HG02610 (cell line): ENCODE data around the gene KLC1.

ENCODE experiments used
- ATAC-seq: cut with Tn5 transposase; IDR thresholded peaks from one replicate; pipeline ENCODE4 v1.9.1; 2021; ENCODE audit warnings: mild to moderate bottlenecking, moderate library complexity; ENCODE audit not compliant: unreplicated experiment

KLC1 gene

DNA sequence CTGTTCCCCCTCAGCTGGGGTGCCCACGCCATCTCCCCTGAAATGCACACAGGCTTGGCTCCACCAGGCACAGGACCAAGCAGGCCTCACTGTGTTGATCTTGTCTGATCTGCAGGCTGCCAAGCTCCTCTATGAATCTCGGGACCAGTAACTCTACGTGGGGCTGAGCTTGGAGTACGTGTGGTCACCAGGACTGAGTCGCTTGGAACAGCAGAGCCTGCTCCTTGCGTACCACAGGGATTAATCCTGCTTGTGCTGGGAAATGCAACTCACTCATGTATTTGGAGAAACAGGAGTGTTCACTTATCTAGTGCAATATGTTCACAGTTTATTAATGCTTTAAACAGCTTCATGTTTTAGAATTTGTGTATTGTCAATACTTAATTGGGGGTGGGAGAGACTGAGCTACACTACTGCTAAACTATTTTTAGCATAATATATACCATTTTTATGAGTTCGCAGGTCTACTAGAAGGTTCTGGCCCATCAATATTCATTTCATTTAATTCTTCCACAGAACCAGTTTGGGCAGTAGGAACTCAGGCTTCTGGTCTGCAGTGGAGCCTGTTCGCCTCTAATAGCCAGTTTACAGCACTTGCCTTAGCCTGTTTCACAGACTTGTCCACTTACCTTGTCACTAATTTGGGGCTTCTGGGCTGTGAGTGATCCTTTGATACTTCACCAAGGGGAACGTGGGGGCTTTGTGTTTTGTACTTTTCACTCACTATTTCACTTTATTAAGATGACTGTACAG lies 104.0 kb downstream of the KLC1 start:
- no peak for ATAC-seq

- no peak for ATAC-seq
Measured at GRCh38 chr14:103733651-103734050, 104.6 kb downstream of the KLC1 start.

GRCh38 chr14:103734081-103734888 lies 105.3 kb downstream of the KLC1 start:
- no peak for ATAC-seq

GRCh38 chr14:103735022-103735421 lies 106.0 kb downstream of the KLC1 start:
- ATAC-seq, result no peak

- no peak for ATAC-seq
Measured at GRCh38 chr14:103735439-103735814, 106.4 kb downstream of the KLC1 start.

DNA sequence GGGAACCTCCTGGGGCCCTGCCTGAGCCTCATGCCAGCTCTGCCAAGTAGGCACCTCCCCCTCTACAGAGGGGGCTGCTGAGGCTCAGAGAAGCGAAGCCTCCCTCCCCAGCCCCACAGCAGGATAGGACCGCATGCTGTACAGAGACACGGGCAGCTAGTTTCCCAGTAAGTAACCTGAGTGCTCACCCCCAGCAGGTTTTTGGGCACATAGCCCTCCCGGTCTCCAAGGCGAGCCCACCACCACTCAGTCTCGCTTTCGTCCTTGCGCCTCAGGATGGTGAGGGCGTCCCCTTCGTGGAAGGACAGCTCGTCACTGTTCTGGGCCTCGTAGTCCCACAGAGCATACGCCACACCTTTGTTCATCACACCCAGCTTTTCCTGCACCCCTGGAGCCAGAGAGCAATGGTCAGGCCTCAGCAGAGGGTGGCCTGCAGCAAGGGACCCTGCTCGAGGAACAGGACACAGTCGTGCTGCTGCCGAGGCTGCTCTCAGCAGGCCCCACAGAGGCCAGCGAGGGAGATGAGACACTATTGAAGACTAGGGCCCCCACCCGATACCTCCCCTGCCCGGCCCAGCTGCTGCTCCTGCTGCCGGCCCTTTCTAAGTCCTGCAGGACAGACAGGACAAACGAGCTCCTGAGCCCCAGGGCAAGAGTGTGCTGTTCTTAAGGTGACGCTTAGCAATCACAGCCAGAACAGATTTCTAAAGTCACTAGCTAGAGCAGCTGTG lies 107.0 kb downstream of the KLC1 start:
- ATAC-seq, result no peak

- ATAC-seq, result no peak
Measured at GRCh38 chr14:103736546-103737431, 107.8 kb downstream of the KLC1 start.

DNA sequence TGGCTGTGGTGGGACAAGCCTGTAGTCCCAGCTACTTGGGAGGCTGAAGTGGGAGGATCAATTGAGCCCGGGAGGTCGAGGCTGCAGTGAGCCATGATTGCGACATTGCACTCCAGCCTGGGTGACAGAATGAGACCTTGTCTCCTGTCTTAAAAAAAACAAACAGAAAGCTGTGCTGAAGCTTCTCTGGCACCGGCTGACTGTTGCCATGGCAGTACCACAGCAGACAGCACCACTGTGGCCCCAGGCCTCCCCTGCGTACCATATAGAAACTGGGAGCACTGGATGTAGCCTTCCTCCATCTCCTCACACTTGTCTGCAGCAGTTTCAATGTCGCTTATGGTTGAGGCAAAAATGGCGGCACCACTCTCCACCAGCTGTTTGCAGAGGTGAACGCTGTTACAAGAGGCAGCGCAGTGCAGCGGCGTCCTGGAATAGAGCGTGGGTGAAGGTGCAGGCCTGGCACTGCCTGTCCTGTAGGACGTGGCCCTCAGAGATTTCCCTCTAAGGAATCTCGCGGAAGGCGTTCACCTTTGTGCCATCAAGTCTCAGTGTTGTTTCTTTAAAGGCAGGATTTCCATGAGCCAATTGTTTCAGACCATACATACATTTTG lies 108.5 kb downstream of the KLC1 start:
- ATAC-seq, result no peak

DNA sequence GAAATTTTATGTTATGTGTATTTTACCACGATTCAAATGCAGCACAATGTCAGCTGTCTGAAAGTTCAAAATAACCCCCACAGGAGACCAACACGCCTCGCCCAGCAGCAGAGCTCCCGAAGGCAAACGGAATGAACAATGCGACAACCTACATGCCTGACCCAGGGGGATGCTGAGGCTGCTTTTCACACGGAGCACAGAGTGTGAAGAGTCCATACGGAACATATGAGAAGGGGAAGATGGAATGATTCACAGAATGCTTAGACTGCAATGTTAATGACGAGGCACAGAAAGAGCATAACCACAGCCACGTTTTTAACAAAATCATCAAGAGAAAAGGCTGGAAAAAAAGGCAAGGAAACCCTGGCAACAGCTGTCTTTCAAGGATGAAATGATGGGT lies 109.2 kb downstream of the KLC1 start:
- ATAC-seq, result no peak

GRCh38 chr14:103738701-103739451 lies 109.9 kb downstream of the KLC1 start:
- no peak for ATAC-seq

GRCh38 chr14:103739466-103739792 lies 110.4 kb downstream of the KLC1 start:
- no peak for ATAC-seq

- no peak for ATAC-seq
Measured at GRCh38 chr14:103739793-103740501, 110.9 kb downstream of the KLC1 start.

- ATAC-seq, result no peak
Measured at GRCh38 chr14:103740991-103741689, 112.1 kb downstream of the KLC1 start.

DNA sequence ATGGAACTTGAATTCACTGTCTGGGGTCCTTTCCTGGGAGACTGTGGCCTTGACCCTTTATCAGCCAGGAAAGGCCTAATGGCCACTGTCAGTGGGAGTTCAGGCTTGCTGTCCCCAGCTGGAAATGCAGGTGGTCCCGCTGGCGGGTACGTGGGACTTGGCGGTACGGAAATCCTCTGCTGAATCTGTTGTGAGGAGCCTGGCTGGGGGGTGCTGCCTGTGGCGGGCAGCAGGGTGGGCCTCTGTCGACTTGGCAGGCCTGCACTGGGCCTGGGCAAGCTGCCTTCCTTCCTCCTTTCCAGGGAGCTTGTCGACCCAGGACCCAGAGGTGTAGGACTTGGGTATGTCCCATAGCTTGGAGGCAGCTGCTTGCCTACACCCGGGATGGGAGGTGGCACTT lies 112.9 kb downstream of the KLC1 start:
- no peak for ATAC-seq

- ATAC-seq, result no peak
Measured at GRCh38 chr14:103742499-103743255, 113.7 kb downstream of the KLC1 start.

DNA sequence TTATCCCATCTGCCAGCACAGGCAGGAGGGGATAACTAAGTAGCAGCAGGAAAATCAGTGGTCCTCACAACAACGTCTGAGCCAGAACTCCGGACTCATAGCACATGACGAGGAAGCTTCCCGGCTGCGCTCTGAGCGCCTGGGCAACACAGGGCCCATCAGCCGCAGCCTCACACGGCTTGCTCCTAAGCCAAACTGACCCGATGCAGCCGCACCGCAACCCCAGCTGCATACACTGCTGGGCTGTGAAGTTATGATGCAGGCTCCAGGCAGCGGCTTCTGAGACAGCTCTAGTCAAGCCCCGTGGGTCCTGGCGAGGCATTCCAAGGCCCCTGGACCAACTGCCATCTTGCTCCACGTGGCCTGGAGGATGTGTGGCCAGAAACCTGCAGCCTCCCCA lies 114.7 kb downstream of the KLC1 start:
- ATAC-seq, result no peak

DNA sequence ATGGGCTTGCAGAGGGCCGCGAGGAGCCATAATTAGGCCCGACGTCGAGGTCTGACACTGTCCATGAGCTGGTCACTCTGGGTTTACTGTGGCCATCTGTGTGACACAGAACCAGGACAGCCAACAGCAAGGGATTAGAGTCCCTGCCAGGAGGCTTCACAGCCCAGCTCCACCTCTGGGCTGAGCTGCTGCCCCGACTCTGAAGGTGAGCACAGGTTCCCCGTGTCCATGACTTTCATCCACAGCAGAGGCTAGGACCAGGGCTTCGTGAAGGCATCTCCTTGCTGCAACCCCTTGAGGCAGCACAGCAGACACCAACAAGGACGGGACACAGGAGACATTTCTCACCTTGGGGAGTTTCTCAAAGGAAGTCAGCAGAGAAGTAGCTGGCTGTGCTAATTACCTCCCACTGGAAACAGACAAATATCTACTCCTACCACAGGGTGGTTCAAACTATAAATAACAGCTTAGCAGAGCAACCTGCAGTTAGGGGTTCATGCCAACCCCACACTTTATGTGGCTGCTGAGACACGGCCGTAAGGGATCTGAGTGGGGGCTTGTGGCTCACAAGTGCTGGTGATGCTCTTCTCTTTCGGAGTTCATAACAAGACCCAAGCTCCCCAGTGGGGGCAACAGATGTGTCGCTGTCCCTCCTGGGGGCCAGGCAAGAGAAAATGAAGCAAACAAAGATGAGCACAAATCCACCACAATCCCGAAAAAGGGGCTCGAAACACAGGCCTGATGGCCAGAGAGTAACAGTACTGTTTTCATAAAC lies 115.8 kb downstream of the KLC1 start:
- no peak for ATAC-seq
